CD4-positive, alpha-beta T cell treated with Interleukin-15 for 4 hours (primary cell): Measurements from ENCODE around the gene PRPF40A.
A peak's percentile ranks its signal among the peaks of the same experiment; 100 is the strongest.
"Not testable (repeated sequence)": the region's sequence is repeated elsewhere in the genome, so short reads cannot be mapped to it uniquely, and the experiment has no call there.

Experiments
- DNase-seq: peaks from one replicate; pipeline ENCODE4 v3.0.0-alpha.2; 2020; ENCODE audit warnings: low spot score

PRPF40A gene

DNA sequence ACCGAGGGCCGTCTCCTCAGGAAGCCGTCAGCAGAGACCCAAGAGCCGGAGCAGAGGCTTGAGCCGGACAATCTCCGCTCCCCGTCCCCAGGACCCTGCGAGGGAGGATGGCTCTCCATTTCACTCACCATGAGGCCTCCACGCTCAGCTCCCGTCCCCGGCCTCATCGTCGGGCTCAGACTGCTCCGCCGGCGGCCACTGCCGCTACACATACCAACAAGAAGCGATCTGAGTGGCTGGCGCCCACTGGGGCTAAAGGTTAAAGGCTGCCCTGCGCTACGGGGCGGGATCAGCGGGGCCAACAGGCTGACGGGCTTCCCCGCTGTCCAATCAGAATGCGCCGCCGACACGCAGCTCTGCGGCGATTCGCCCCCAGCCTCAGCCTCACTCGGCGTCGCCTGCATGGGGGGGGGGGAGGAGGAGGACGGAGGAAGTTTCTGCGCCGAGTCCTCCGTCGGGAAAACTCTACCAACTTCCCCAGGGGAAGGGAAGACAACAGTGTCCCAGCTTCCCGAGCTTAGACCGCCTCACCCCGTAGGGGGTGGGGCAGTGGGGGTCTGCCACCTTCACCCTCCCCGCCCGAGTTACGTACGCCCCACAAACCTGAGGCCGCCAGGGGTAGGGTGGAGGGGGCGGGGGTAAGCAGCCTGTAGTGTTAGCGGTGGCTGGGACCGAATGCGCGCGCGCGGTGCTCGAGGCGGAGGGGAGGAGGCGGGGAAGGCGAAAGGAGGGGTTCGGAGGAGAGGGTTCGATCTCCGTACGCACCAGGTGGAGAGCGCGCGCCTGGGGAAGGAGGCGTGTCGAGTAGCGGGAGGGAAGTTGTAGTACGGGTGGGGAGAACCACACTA lies at the start of gene PRPF40A:
PRPF40A (minus strand) TSS at position 234 of the 848 bp plus-strand sequence; CDS start at position 212, 22 bp downstream.
- peak; percentile 99 for DNase-seq

DNA sequence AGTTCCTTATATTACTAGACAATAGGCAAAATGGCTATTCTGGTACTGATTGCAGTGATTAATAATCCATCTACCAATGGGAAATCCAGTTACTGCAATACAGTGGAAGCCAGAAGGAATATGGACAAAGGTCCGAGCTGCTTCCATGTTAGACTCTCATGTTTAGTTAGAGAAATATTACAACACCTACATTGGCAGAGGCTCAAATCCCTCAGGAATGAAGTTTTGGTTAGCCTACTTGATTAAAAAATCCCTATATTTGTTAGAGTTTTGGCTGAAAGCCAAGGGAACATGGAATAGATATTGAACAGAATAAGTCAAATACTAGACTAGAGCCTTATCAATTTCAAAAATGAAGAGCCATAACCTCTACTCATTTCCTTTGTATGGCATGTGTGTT lies 49.7 kb upstream of the PRPF40A start:
- no peak for DNase-seq

GRCh38 chr2:152763651-152764050 lies 46.4 kb upstream of the PRPF40A start:
- no peak for DNase-seq

GRCh38 chr2:152763208-152763607 lies 45.9 kb upstream of the PRPF40A start:
- DNase-seq: not testable (repeated sequence)

GRCh38 chr2:152762202-152762601 lies 44.9 kb upstream of the PRPF40A start:
- no peak for DNase-seq

- DNase-seq: no peak
Observed at GRCh38 chr2:152761214-152761613, 44.0 kb upstream of the PRPF40A start.

- DNase-seq: no peak
Observed at GRCh38 chr2:152759290-152760072, 42.2 kb upstream of the PRPF40A start.

DNA sequence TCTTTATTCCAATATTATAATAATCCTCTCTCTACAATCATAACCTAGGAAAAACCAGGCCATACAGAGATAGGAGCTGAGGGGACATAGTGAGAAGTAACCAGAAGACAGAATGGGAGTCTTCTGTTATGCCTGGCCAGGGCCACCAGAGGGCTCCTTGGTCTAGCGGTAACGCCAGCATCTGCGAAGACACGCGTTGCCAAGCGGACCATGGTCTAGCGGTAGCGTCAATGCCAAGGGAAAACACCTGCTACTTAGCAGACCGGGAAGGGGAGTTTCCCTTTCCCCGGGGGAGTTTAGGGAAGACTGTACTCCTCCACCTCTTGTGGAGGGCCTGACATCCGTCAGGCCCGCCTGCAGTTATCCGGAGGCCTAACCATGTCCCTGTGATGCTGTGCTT lies 37.8 kb upstream of the PRPF40A start:
- DNase-seq: no peak

GRCh38 chr2:152747751-152748150 lies 30.5 kb upstream of the PRPF40A start:
- not testable (repeated sequence) for DNase-seq

DNA sequence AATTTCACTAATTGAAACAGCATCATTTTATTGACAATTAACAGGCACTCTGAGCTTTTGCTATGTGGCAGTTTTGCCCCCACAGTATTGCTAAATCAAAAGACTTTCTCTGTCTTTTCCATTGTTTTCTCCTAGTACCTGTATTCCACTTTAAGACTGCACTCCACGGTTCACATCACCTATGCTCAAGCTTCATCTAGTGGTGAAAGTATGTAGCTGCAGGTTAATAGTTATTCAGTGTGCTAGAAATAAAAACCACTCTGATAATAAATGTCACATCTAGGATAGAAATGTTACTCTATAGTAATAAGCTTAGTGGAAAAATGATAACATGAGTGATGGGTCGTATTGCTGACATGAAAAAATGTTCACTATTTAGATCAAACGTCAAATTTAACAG lies 25.7 kb upstream of the PRPF40A start:
- DNase-seq: peak; percentile 20

GRCh38 chr2:152740743-152741328 lies 23.6 kb upstream of the PRPF40A start:
- DNase-seq: peak; percentile 67

GRCh38 chr2:152739705-152740104 lies 22.4 kb upstream of the PRPF40A start:
- DNase-seq: not testable (repeated sequence)

GRCh38 chr2:152738438-152738837 lies 21.2 kb upstream of the PRPF40A start:
- no peak for DNase-seq

DNA sequence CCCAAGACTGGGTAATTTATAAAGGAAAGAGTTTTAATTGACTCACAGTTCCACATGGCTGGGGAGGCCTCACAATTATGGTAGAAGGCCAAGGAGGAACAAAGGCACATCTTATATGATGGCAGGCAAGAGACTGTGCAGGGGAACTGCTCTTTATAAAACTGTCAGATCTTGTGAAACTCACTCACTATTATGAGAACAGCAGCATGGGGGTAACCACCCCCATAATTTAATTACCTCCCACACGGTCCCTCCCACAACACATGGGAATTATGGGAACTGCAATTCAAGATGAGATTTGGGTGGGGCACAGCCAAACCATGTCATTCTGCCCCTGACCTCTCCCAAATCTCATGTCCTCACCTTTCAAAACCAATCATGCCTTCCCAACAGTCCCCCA lies 20.2 kb upstream of the PRPF40A start:
- DNase-seq: not testable (repeated sequence)

DNA sequence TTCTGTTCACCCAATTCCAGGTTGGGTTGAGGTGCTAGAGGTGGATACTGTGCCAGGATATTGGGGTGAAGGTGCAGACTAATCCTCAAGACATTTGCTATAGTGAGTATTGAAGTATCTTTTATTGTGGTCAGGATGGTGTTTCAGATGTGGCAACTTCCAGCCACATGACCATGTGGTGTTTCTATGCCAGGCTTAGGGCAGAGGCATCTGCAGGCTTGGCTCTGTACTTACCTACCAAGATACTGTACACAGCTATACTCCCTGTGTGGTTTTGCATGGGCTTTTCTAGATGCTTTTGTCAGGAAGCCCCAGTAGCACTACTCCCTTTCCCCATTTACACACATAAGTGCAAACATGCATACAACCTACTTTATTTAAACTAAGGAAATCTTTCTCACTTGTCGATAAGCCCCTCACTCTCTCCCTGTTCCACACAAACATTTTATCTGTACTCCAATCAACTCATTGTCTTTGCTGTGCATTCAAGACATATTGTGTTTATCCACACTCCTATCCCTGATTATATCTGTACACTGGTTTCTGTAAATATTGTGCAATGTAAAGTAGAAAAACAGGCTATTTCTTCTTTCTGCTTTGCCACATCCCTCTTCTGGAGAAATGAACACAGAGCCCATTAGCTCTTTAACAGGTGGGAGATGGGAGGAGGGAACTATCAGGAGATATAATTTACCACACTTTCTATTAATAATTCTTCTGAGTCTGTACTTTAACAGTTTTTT lies 13.5 kb upstream of the PRPF40A start:
- peak; percentile 67 for DNase-seq

GRCh38 chr2:152729844-152730243 lies 12.6 kb upstream of the PRPF40A start:
- DNase-seq: peak; percentile 24

GRCh38 chr2:152723918-152724317 lies 6.7 kb upstream of the PRPF40A start:
- no peak for DNase-seq

DNA sequence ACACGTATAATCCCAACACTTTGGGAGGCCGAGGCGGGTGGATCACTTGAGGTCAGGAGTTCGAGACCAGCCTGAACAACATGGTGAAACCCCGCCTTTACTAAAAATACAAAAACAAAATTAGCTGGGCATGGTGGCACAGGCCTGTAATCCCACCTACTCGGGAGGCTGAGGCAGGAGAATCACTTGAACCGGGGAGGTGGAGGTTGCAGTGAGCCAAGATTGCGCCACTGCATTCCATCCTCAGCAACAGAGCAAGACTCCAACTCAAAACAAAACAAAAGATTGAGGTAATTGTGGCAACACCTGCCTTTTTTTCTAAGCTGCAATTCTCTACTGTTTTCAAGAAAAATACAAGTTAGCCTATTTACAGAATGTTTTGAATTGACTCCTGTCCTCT lies 5.4 kb upstream of the PRPF40A start:
- DNase-seq: not testable (repeated sequence)

GRCh38 chr2:152720794-152721193 lies 3.5 kb upstream of the PRPF40A start:
- no peak for DNase-seq

DNA sequence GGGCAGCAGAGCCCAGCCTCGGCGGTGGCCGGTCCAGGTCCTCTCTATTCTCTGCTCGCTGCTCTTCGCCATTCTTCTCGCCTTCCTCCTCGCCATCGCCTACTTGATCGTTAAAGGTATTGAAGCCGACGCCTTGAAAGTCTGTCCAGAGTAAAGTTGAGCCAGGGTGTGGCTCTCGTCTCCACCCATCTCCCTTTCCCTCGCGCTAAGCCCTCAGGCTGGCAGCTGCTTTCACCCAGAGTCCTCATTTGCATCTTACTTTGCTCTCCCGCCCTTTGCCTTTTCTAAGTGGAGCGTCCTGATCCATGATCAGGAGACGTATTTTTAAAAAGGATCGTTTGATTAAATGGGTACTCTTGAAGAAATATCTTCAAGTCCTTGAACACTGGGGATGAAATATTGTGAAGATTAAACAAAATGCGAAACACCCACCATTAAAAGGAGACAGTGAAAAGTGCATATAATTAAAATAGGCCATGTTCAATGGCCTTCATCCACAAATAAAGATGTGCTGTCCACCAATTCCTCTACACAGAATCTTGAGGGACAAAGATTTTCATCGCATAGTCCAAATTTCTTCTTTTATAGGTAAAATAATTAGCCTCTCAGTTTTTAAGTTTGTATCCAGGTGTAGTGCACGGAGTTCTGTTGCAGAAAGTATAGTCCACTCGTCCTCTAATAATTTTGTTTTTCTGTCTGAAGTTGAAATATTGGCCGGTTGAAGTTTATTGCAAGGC lies 1.8 kb upstream of the PRPF40A start:
- DNase-seq: no peak
